ENCODE data around the gene RBM38.

RBM38 gene

GRCh38 chr20:57391439-57392301, 474 bp downstream of the RBM38 start:
- peak; percentile 25 for DNase-seq (ENCODE audit: low spot score)

- DNase-seq (ENCODE audit: low spot score), result no peak
Observed at GRCh38 chr20:57392512-57393271, 1.5 kb downstream of the RBM38 start.

GRCh38 chr20:57393321-57394120, 2.3 kb downstream of the RBM38 start:
- peak; percentile 46 for DNase-seq (ENCODE audit: low spot score)

- DNase-seq (ENCODE audit: low spot score), result no peak
Observed at GRCh38 chr20:57394121-57395082, 3.2 kb downstream of the RBM38 start.

GRCh38 chr20:57395111-57395966, 4.1 kb downstream of the RBM38 start:
- DNase-seq (ENCODE audit: low spot score), result peak; percentile 70

GRCh38 chr20:57396212-57396983, 5.2 kb downstream of the RBM38 start:
- DNase-seq (ENCODE audit: low spot score), result no peak

GRCh38 chr20:57396984-57397692, 5.9 kb downstream of the RBM38 start:
- no peak for DNase-seq (ENCODE audit: low spot score)

- no peak for DNase-seq (ENCODE audit: low spot score)
Observed at GRCh38 chr20:57397693-57398108, 6.5 kb downstream of the RBM38 start.

- no peak for DNase-seq (ENCODE audit: low spot score)
Observed at GRCh38 chr20:57398231-57398821, 7.1 kb downstream of the RBM38 start.

GRCh38 chr20:57398901-57399535, 7.8 kb downstream of the RBM38 start:
- DNase-seq (ENCODE audit: low spot score), result no peak

GRCh38 chr20:57399587-57400155, 8.5 kb downstream of the RBM38 start:
- DNase-seq (ENCODE audit: low spot score), result peak; percentile 57

- DNase-seq (ENCODE audit: low spot score), result no peak
Observed at GRCh38 chr20:57400231-57400701, 9.1 kb downstream of the RBM38 start.

- DNase-seq (ENCODE audit: low spot score), result no peak
Observed at GRCh38 chr20:57400821-57401564, 9.8 kb downstream of the RBM38 start.

GRCh38 chr20:57401565-57401918, 10.3 kb downstream of the RBM38 start:
- DNase-seq (ENCODE audit: low spot score), result no peak

GRCh38 chr20:57402206-57403125, 11.3 kb downstream of the RBM38 start:
- DNase-seq (ENCODE audit: low spot score), result no peak

- DNase-seq (ENCODE audit: low spot score), result no peak
Observed at GRCh38 chr20:57403216-57403615, 12.0 kb downstream of the RBM38 start.
